Measurements from ENCODE around the gene IGF2. TPM values are rescaled to one million over a fixed set of nuclear protein-coding genes. Genes with fewer than 3 reads are reported as not detected.

IGF2 gene
- total and polyA plus RNA-seq, 10 of the 15 experiments (the other 5 are each of a cell fraction or from before 2014, with no cell fraction given), result 0.41 TPM; not detected in 9

GRCh38 chr11:2096919-2097301 is 42.3 kb downstream of the IGF2 start:
- no peak overlapping the region for H3K27ac ChIP-seq (ENCODE audit: control insufficient read depth, insufficient read depth)
- H3K4me2 ChIP-seq (ENCODE audit: control insufficient read depth, insufficient read depth), result no peak overlapping the region
- H3K4me1 ChIP-seq (ENCODE audit: control insufficient read depth, insufficient read depth, low read length), result no peaks in the 10 kb centered on the region
- 15% methylated on average over 17 of the region's 17 CpGs for WGBS (ENCODE audit: insufficient coverage, insufficient replicate concordance, low lambda C conversion rate, missing lambda C conversion rate)
- H3K4me3 ChIP-seq, result no peak overlapping the region
- no TSS peak for BruUV-seq (replicated peaks)
- H3K27me3 ChIP-seq (replicated peaks in 1 of 2; ENCODE audit: control insufficient read depth in 2 of 2, insufficient read depth in 2 of 2, low read length in 1 of 2), result no peaks in the 10 kb centered on the region
- FAIRE-seq (no peak), DNase-seq (ENCODE audit: low read depth, low spot score) (no peak), ATAC-seq (no peak)
- ChIA-PET CTCF (interaction anchor here (0.6 kb wide), 1 partner anchor 113 kb away, joined by 3 read pairs; no protein-coding TSS in a partner anchor), RAD21 (ENCODE audit: unreplicated experiment) (no interaction called here), POLR2A (no interaction called here), SMC1A (ENCODE audit: uncharacterized antibody, unreplicated experiment) (no interaction called here)
- no peak overlapping the region for H3K9ac ChIP-seq (ENCODE audit: control insufficient read depth, insufficient read depth, low read length)
- intact Hi-C loops (cut with micrococcal nuclease; ENCODE audit: unreplicated experiment), result no loop called here
- in situ Hi-C loops (cut with MboI), result no loop called here
- H3K9me3 ChIP-seq (replicated peaks; ENCODE audit: control insufficient read depth, insufficient read depth, low read length), result no peaks in the 10 kb centered on the region; the same call in 2 of the 3 replicates
- no peaks in the 10 kb centered on the region for H3K79me2 ChIP-seq (ENCODE audit: control insufficient read depth, insufficient read depth, low read length)
- no peak overlapping the region for H2AFZ ChIP-seq (ENCODE audit: control insufficient read depth, low read depth, low read length)
- H4K20me1 ChIP-seq (ENCODE audit: control insufficient read depth, insufficient read depth), result no peaks in the 10 kb centered on the region; the same call in 1 of the 2 replicates
- TF ChIP-seq BCL11A (IDR thresholded peaks at IDR 0.05; ENCODE audit: low read depth, low read length) (no peak), MTA2 (IDR thresholded peaks at IDR 0.05; ENCODE audit: low read depth) (no peak), ZNF207 (IDR thresholded peaks at IDR 0.05; ENCODE audit: borderline replicate concordance) (no peak), HDAC2 (IDR thresholded peaks at IDR 0.05) (no peak), ZNF592 (IDR thresholded peaks at IDR 0.05) (no peak), POLR2AphosphoS2 (IDR thresholded peaks at IDR 0.05; ENCODE audit: low read depth, low read length) (no peak), SP1 (IDR thresholded peaks at IDR 0.05; ENCODE audit: low read depth, low read length) (no peak), YY1 (IDR thresholded peaks at IDR 0.05; ENCODE audit: low read depth, low read length) (no peak), MLLT1 (IDR thresholded peaks at IDR 0.05) (no peak), CREB1 (IDR thresholded peaks at IDR 0.05; ENCODE audit: low read depth) (no peak), TAF1 (IDR thresholded peaks at IDR 0.05; ENCODE audit: borderline replicate concordance, low read depth, low read length) (no peak), ESRRA (IDR thresholded peaks at IDR 0.05; ENCODE audit: low read length) (no peak), ATF7 (IDR thresholded peaks at IDR 0.05; ENCODE audit: low read depth) (no peak), MAX (IDR thresholded peaks at IDR 0.05; ENCODE audit: low read depth, low read length) (no peak)
- TF ChIP-seq, protein P1, sequence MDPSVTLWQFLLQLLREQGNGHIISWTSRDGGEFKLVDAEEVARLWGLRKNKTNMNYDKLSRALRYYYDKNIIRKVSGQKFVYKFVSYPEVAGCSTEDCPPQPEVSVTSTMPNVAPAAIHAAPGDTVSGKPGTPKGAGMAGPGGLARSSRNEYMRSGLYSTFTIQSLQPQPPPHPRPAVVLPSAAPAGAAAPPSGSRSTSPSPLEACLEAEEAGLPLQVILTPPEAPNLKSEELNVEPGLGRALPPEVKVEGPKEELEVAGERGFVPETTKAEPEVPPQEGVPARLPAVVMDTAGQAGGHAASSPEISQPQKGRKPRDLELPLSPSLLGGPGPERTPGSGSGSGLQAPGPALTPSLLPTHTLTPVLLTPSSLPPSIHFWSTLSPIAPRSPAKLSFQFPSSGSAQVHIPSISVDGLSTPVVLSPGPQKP (IDR thresholded peaks at IDR 0.05; ENCODE audit: low read depth, low read length), result no peak
- TF ChIP-seq, protein P2, sequence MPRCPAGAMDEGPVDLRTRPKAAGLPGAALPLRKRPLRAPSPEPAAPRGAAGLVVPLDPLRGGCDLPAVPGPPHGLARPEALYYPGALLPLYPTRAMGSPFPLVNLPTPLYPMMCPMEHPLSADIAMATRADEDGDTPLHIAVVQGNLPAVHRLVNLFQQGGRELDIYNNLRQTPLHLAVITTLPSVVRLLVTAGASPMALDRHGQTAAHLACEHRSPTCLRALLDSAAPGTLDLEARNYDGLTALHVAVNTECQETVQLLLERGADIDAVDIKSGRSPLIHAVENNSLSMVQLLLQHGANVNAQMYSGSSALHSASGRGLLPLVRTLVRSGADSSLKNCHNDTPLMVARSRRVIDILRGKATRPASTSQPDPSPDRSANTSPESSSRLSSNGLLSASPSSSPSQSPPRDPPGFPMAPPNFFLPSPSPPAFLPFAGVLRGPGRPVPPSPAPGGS (IDR thresholded peaks at IDR 0.05; ENCODE audit: borderline replicate concordance, insufficient read depth, low read depth, low read length, poor library complexity, severe bottlenecking), result no peak
- no peaks in the 10 kb centered on the region for H3K36me3 ChIP-seq (ENCODE audit: control insufficient read depth in 2 of 2, insufficient read depth in 2 of 2, low read length in 1 of 2)

All from GM12878 (cell line).